Stimulated activated CD4-positive, alpha-beta T cell treated with anti-CD3 and anti-CD28 coated beads, TNF-alpha, amount 100 ng/mL, for 1 hour (primary cell): Measurements from ENCODE around the gene NCK1.

ENCODE experiments used
- DNase-seq, 3 donors: peaks; one replicate each; pipeline ENCODE4 v3.0.0-alpha.2; 2020; ENCODE audit warnings: low read depth in 3 of 3, low spot score in 1 of 3

NCK1 gene

GRCh38 chr3:136861890-136862616, at the start of gene NCK1:
Gene NCK1 (plus strand): TSS chr3:136862208. CDS start chr3:136928002, 65,794 bp downstream.
- DNase-seq = peak; percentile 92 to 96 (median 95)

GRCh38 chr3:136817448-136817847, 44.6 kb upstream of the NCK1 start:
- no peak for DNase-seq

DNA sequence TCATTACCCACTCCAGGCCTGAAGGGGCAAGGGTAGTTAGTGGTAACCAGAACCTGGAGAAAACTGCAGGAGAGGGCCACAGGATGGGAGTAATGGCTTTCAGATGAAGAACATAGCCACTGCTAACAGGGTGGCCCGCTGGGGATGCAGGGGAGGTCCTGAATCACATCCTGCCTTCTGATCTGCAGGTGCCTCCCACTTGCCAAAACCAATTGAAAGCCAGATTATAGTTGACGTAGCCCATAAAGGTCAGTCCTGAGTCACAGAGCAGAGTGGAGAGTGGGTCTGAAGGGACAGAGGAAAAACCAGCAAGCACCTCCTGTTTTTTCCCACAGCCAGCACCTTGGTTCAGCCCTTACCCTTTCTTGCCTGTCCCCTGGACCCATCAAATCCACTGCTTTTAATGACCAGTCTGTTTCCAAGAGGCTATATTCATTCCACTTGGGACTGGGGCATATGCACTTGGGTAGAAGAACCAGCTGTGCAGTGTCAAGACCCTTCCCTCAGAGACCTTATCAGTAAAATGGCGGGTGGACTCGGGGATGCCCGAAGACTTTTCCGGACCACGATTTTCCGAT, 43.7 kb upstream of the NCK1 start:
- no peak for DNase-seq

GRCh38 chr3:136818769-136819391, 43.1 kb upstream of the NCK1 start, which contains the start of gene SLC35G2:
Gene SLC35G2 (plus strand): TSS chr3:136819126. CDS start chr3:136854461, 35,335 bp downstream.
- no peak for DNase-seq

- DNase-seq = no peak
These were observed 42.6 kb upstream of the NCK1 start for GRCh38 chr3:136819392-136819730.

GRCh38 chr3:136819731-136820679, 42.0 kb upstream of the NCK1 start:
- DNase-seq = no peak

DNA sequence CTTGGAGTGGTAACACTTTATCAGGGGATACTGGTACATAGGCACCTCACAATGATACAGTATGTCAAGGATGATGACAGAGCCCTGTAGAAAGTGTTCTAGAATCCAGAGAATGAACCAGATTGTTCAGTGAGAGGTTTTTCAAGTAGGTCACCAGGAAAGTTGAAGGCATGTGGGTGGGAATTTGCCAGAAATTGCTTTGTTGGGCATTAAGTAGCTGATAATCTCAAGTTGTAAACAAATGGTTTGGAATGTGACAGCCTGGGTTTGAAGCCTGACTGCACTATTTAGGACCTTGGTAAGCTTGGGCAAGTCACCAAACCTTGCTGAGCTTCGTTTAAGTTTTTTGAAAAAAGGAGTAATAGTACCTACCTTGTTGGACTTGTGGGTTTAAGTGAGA, 30.5 kb upstream of the NCK1 start:
- DNase-seq = no peak

- no peak for DNase-seq
These were observed 26.8 kb upstream of the NCK1 start for GRCh38 chr3:136835089-136835812.

GRCh38 chr3:136835813-136836510, 26.0 kb upstream of the NCK1 start:
- DNase-seq = no peak

- no peak for DNase-seq
These were observed 25.4 kb upstream of the NCK1 start for GRCh38 chr3:136836511-136837156.

DNA sequence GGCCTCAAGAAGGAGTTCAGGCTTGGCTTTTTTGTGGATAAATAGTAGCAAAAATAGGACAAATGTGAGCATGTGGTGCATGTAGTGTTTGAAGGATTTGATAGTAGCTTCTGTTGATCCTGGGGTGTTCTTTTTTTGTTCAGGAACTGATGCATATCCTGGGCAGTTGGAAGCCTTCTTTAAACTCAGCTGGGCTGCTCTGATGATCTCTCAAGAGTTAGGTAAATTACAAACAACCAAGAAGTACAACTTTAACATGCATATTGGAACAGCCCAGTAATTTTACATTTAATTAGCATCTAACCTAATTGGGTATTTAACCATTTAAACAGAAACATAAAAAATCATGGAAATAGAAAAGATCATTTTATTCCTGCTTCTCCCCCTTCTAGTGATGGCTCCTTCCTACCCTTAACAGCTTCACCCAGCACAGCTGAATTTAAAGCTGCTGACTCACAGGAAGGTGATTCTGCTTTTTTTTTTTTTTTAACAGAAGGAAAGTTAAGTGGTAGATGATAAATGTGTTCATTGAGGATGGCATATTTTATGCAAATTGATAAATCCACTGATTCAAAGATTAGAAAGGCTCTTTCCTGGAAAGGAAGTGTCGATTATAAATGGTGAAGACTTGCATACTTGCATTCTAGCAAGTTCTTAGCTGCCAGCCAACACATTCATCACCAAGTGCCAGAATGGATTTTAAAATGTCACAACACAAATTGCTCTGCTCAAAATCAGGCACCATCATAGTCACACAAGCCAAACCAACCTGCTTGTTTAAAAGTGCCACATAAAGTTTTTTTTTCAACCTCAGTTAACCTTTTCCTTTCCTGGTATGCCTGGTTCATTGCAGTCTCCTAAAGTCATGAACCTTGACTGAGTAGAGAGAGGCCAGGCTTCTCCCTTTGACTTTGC, 23.1 kb upstream of the NCK1 start:
- no peak for DNase-seq

- DNase-seq = no peak
These were observed 22.5 kb upstream of the NCK1 start for GRCh38 chr3:136839556-136839931.

DNA sequence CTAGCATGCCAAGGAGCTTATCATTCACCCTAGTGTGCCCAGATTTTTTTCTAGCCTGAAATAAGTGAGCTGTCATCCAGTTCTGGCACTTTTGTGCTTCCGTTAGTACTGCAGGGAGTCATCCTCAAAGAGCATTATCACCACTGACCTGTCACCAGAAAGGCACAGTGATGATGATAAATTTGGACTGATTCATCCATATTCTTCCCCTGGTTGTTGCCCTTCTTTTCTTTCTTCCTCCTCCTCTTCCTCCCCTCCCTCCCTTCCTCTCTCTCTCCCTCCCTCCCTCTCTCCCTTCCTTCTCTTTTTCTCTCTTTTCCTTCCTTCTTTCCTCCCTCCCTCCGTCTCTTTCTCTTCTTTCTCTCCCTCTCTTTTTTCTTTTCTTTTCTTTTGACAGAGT, 21.8 kb upstream of the NCK1 start:
- DNase-seq = no peak

DNA sequence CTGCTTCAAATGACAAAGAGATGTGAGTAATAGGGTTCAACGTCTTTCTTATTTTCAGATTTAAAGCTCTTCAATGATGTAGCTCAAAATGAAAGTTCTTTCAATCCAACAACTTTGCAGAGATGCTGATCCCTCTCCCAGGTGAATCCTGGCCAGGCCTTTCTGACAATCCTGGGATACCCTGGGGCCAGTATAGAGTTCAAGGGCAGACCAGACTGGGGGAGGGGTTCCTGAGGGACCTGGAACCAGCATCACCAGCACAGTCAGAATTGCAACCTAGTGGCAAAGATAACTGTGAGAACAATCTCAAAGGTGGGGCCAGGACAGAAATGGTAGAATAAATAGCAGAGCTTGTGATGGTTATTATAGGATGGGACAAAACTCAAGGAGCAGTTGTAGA, 19.7 kb upstream of the NCK1 start:
- DNase-seq = no peak

DNA sequence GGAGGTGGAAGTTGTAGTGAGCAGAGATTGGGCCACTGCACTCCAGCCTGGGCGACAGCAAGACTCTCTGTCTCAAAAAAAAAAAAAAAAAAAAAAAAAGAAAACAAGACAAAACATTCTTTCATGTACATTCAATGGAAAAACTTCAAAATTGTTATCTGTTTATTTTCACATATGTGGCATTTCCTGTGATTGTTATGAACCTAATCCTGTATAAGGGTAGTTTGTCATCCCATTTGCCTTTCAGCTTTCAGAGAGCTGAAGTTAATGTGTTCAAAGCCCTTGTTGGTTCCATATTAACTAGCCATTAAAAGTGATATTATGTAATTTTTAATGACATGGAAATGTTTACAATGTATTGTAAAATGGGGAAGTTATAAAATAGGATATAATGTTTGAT, 17.3 kb upstream of the NCK1 start:
- DNase-seq = no peak

GRCh38 chr3:136852180-136852579, 9.8 kb upstream of the NCK1 start:
- no peak for DNase-seq

GRCh38 chr3:136856665-136857064, 5.3 kb upstream of the NCK1 start:
- no peak for DNase-seq

GRCh38 chr3:136858381-136858780, 3.6 kb upstream of the NCK1 start:
- DNase-seq = no peak

DNA sequence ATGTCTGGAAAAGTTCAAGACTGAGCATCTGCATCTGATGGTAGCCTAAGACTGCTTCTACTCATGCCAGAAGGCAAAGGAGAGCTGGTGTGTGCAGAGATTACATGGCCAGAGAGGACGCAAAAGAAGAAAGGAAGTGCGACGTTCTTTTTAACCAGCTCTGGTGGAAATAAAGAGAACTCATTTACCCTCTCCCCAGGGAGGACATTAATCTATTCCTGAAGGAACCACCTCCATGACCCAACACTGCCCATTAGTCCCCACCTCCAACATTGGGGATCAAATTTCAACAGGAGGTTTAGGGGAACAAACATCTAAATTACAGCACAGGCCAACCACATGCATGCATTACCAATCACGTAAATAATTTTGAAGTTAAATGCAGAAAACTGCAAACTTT, 1.5 kb upstream of the NCK1 start:
- DNase-seq = no peak
